B cell (primary cell): ENCODE data around the gene SEC14L6.

Experiments
- EZH2 ChIP-seq: IDR thresholded peaks from 2 replicates; pipeline ENCODE4 v1.6.1; 2012; ENCODE audit warnings: borderline replicate concordance, low read depth, mild to moderate bottlenecking, moderate library complexity, low read length; ENCODE audit not compliant: insufficient read depth, poor library complexity, severe bottlenecking
- TF ChIP-seq, protein P1 (sequence below): fragments of 200-600 bp; IDR thresholded peaks from one replicate; pipeline ENCODE4 v1.8.0; 2022; ENCODE audit warnings: antibody characterized with exemption, mild to moderate bottlenecking

DNA sequence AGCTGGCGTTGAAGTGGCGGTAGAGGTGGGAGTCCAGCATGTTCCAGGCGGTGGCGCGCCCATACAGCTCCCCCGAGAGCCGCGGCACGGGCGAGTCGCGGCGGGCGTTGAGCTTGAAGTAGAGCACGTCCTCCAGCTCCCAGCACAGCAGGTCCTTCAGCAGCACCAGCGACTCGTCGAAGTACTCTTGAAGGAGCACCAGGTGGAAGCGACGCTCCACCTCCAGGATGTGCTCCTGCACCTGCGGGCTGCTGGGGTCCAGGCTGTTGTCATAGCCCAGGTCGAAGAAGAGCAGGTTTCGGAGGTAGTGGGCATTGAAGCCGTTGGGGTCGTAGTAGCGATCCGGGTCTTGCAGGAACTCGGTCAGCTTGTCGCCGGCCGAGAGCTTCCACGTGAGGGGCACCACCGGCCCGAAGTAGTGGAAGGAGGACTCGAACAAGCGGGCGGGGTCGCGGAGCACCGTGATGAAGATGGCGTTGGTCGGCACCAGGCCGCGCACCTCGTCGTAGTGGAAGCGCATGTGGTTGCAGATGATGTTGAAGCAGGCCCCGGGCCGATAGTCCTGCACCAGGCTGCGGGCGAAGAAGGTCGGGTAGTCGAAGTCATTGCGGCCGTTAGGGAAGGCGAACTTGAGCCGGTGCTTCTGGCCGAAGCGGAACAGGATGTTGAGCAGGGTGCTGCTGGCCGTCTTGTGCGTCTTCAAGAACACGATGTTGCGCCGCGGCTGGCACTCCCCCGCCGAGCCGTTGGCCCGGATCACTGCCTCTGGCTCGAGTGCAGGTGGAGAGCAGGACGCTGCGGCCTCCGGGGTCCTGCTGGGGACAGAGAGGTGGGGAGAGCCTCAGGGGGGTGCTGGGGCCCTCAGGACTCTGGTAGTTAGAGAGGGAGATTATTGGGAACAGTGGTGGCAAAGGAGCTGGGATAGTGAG lies 9.0 kb upstream of the SEC14L6 start:
- TF ChIP-seq, protein P1, sequence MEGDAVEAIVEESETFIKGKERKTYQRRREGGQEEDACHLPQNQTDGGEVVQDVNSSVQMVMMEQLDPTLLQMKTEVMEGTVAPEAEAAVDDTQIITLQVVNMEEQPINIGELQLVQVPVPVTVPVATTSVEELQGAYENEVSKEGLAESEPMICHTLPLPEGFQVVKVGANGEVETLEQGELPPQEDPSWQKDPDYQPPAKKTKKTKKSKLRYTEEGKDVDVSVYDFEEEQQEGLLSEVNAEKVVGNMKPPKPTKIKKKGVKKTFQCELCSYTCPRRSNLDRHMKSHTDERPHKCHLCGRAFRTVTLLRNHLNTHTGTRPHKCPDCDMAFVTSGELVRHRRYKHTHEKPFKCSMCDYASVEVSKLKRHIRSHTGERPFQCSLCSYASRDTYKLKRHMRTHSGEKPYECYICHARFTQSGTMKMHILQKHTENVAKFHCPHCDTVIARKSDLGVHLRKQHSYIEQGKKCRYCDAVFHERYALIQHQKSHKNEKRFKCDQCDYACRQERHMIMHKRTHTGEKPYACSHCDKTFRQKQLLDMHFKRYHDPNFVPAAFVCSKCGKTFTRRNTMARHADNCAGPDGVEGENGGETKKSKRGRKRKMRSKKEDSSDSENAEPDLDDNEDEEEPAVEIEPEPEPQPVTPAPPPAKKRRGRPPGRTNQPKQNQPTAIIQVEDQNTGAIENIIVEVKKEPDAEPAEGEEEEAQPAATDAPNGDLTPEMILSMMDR = no peak
- no peak for TF ChIP-seq EZH2
